SK-N-SH (cell line): ENCODE results near the gene WWOX. TPM values are rescaled to one million over a fixed set of nuclear protein-coding genes. Genes with fewer than 3 reads are reported as not detected.

Experiments used
- CTCF ChIA-PET: fragments of 300-600, 350-600 bp; formaldehyde crosslinking; extraction: SDS; loops from one replicate; lab custom pipeline; 2021; lab: Yijun Ruan, JAX
- POLR2A ChIA-PET: fragments of 350-600 bp; sonication (Branson Sonifier 250); formaldehyde crosslinking; extraction: SDS; loops from one replicate; lab custom pipeline; 2020; ENCODE audit warnings: antibody characterized with exemption, inconsistent platforms; lab: Yijun Ruan, JAX
- DNase-seq: peaks from one replicate; pipeline ENCODE4 v3.0.0; 2012
- H2AFZ ChIP-seq: fragments of 200-600 bp; sonication (generic); 2 replicates; pipeline ENCODE4 v1.8.1; 2016; ENCODE audit warnings: antibody characterized with exemption, mild to moderate bottlenecking, low read depth
- H3F3A ChIP-seq: fragments of 200-600 bp; sonication (generic); replicated peaks from 2 replicates; pipeline ENCODE3; 2016; ENCODE audit warnings: antibody characterized with exemption, mild to moderate bottlenecking; ENCODE audit not compliant: insufficient read depth
- H3K27ac ChIP-seq, 2 experiments: fragments of 200-500 bp in 1 of 2; fragments of 200-600 bp in 1 of 2; sonication (Bioruptor generic) in 1 of 2; sonication (generic), shearing (Covaris generic) in 1 of 2; 2 replicates each; pipeline versions ENCODE4 v1.5.1 to v1.6.1; 2014 to 2016; ENCODE audit warnings: low read depth in 2 of 2, inconsistent platforms in 1 of 2, low read length in 1 of 2, mild to moderate bottlenecking in 1 of 2, mixed read lengths in 1 of 2
- H3K27me3 ChIP-seq: fragments of 200-600 bp; sonication (generic), shearing (Covaris generic); 2 replicates; pipeline ENCODE4 v1.6.1; 2016; ENCODE audit warnings: mixed run types; ENCODE audit not compliant: insufficient read depth
- H3K36me3 ChIP-seq, 2 experiments: fragments of 200-500 bp in 1 of 2; fragments of 200-600 bp in 1 of 2; sonication (Bioruptor generic) in 1 of 2; sonication (generic) in 1 of 2; replicated peaks in 1 of 2; 2 replicates each; pipeline versions ENCODE3 to v1.5.1; 2014 to 2016; ENCODE audit warnings: low read length in 1 of 2, mild to moderate bottlenecking in 1 of 2; ENCODE audit not compliant: insufficient read depth in 2 of 2, control insufficient read depth in 1 of 2
- H3K4me1 ChIP-seq, 2 experiments: fragments of 200-500 bp in 1 of 2; fragments of 200-600 bp in 1 of 2; sonication (Bioruptor generic) in 1 of 2; sonication (generic), shearing (Covaris generic) in 1 of 2; 2 replicates each; pipeline versions ENCODE4 v1.5.1 to v1.6.1; 2014 to 2016; ENCODE audit warnings: low read depth in 1 of 2, low read length in 1 of 2, mixed run types in 1 of 2; ENCODE audit not compliant: insufficient read depth in 2 of 2, control insufficient read depth in 1 of 2
- H3K4me2 ChIP-seq: fragments of 200-600 bp; sonication (generic), shearing (Covaris generic); 2 replicates; pipeline ENCODE4 v1.6.1; 2017; ENCODE audit warnings: mixed run types
- H3K4me3 ChIP-seq, 2 experiments: fragments of 200-500 bp in 1 of 2; fragments of 200-600 bp in 1 of 2; sonication (Bioruptor generic) in 1 of 2; sonication (generic), shearing (Covaris generic) in 1 of 2; 2 replicates each; pipeline versions ENCODE4 v1.5.1 to v1.8.1; 2014 to 2016; ENCODE audit warnings: low read depth in 2 of 2, inconsistent platforms in 1 of 2, low read length in 1 of 2, mild to moderate bottlenecking in 1 of 2, mixed read lengths in 1 of 2, moderate library complexity in 1 of 2
- H3K79me2 ChIP-seq: fragments of 200-600 bp; sonication (generic); 2 replicates; pipeline ENCODE4 v1.8.1; 2017; ENCODE audit warnings: mild to moderate bottlenecking; ENCODE audit not compliant: insufficient read depth
- H3K9ac ChIP-seq: fragments of 200-600 bp; sonication (generic); 2 replicates; pipeline ENCODE4 v1.6.1; 2017; ENCODE audit warnings: mixed run types
- H3K9me2 ChIP-seq: fragments of 200-600 bp; sonication (generic); 2 replicates; pipeline ENCODE4 v1.6.1; 2017; ENCODE audit warnings: mixed run types
- H3K9me3 ChIP-seq: fragments of 200-600 bp; sonication (generic); 2 replicates; pipeline ENCODE4 v1.6.1; 2017; ENCODE audit warnings: mixed run types, mild to moderate bottlenecking, moderate library complexity
- H4K20me1 ChIP-seq: fragments of 200-600 bp; sonication (generic); 2 replicates; pipeline ENCODE4 v1.6.1; 2017; ENCODE audit warnings: mild to moderate bottlenecking, mixed run types; ENCODE audit not compliant: insufficient read depth
- CHD2 ChIP-seq: fragments of 150-350 bp; IDR thresholded peaks from 2 replicates; pipeline ENCODE4 v1.6.1; 2018; ENCODE audit warnings: low read length; ENCODE audit not compliant: partially characterized antibody
- EP300 ChIP-seq, 2 experiments: IDR thresholded peaks; 2 replicates each; pipeline versions ENCODE4 v1.4.0 to v1.6.1; 2012; ENCODE audit warnings: borderline replicate concordance in 1 of 2, low read depth in 1 of 2, low read length in 1 of 2
- FOXM1 ChIP-seq: IDR thresholded peaks from 2 replicates; pipeline ENCODE4 v1.4.0; 2012; ENCODE audit warnings: low read depth, mild to moderate bottlenecking
- GABPA ChIP-seq: IDR thresholded peaks from 2 replicates; pipeline ENCODE4 v1.4.0; 2012; ENCODE audit warnings: low read depth, mild to moderate bottlenecking
- GATA2 ChIP-seq: sonication (generic); formaldehyde crosslinking; IDR thresholded peaks from 2 replicates; pipeline ENCODE4 v1.5.0; 2020; ENCODE audit warnings: mild to moderate bottlenecking, missing genetic modification reagents
- JUND ChIP-seq: IDR thresholded peaks from 2 replicates; pipeline ENCODE4 v1.4.0; 2012
- MAX ChIP-seq: IDR thresholded peaks from 2 replicates; pipeline ENCODE4 v1.4.0; 2012; ENCODE audit warnings: low read depth
- MXI1 ChIP-seq: IDR thresholded peaks from 2 replicates; pipeline ENCODE4 v1.6.1; 2012; ENCODE audit warnings: mild to moderate bottlenecking, low read depth, low read length, improper control_type of control experiment
- NFIC ChIP-seq: IDR thresholded peaks from 2 replicates; pipeline ENCODE4 v1.4.0; 2012; ENCODE audit warnings: borderline replicate concordance
- NRF1 ChIP-seq: IDR thresholded peaks from 2 replicates; pipeline ENCODE4 v1.6.1; 2012; ENCODE audit warnings: low read depth, mild to moderate bottlenecking, low read length
- POLR2AphosphoS5 ChIP-seq: IDR thresholded peaks from 2 replicates; pipeline ENCODE4 v1.6.1; 2012; ENCODE audit warnings: low read depth, low read length
- RAD21 ChIP-seq: IDR thresholded peaks from 2 replicates; pipeline ENCODE4 v1.6.1; 2012; ENCODE audit warnings: mild to moderate bottlenecking, low read length
- RCOR1 ChIP-seq: fragments of 150-350 bp; IDR thresholded peaks from 2 replicates; pipeline ENCODE4 v1.6.1; 2017; ENCODE audit warnings: antibody characterized with exemption, low read length
- RXRA ChIP-seq: IDR thresholded peaks from 2 replicates; pipeline ENCODE4 v1.4.0; 2012; ENCODE audit warnings: low read depth, mild to moderate bottlenecking, borderline replicate concordance
- SIN3A ChIP-seq: IDR thresholded peaks from 2 replicates; pipeline ENCODE4 v1.6.1; 2012; ENCODE audit warnings: low read depth, mild to moderate bottlenecking, low read length, moderate library complexity, borderline replicate concordance
- TAF1 ChIP-seq: IDR thresholded peaks from 2 replicates; pipeline ENCODE4 v1.6.1; 2012; ENCODE audit warnings: low read depth, mild to moderate bottlenecking, low read length, moderate library complexity, borderline replicate concordance
- TCF12 ChIP-seq: IDR thresholded peaks from 2 replicates; pipeline ENCODE4 v1.4.0; 2012
- TEAD4 ChIP-seq: IDR thresholded peaks from 2 replicates; pipeline ENCODE4 v1.4.0; 2012; ENCODE audit warnings: mild to moderate bottlenecking, borderline replicate concordance; ENCODE audit not compliant: insufficient read depth
- ZBTB33 ChIP-seq: IDR thresholded peaks from 2 replicates; pipeline ENCODE4 v1.4.0; 2012; ENCODE audit warnings: low read depth, borderline replicate concordance
- WGBS: methylation state at CpG from one replicate; pipeline ENCODE4 v1.1.6; 2017; ENCODE audit warnings: low lambda C conversion rate; 5-methylcytosine and 5-hydroxymethylcytosine counted together
- polyA plus RNA-seq, 3 experiments: library from polyadenylated mRNA; depleted of rRNA; stranded (reverse); fragments of >200 nt; gene quantifications; 2 replicates each; pipeline ENCODE4 v1.2.3, GENCODE V29; 2012
- TF ChIP-seq, protein P1 (sequence below): fragments of 150-350 bp; IDR thresholded peaks from 2 replicates; pipeline ENCODE4 v1.6.1; 2016; ENCODE audit warnings: mild to moderate bottlenecking, low read depth, low read length
- TF ChIP-seq, protein P2 (sequence below): fragments of 200-600 bp; sonication (generic); IDR thresholded peaks from 2 replicates; pipeline ENCODE4 v1.6.1; 2017; ENCODE audit warnings: antibody characterized with exemption, mild to moderate bottlenecking, moderate library complexity

WWOX gene
- polyA plus RNA-seq, 1 of the 3 experiments (the other 2 are of a cell fraction) = 10.8 TPM

GRCh38 chr16:78500659-78501270 is 401.3 kb downstream of the WWOX start:
- POLR2A ChIA-PET = no interaction called here
- Histone ChIP-seq H3K27ac (no peak overlapping the region), H3K36me3 (no peaks in the 10 kb centered on the region), H3K9ac (no peak overlapping the region), H3K27me3 (no peaks in the 10 kb centered on the region), H3K4me1 (no peaks in the 10 kb centered on the region; a peak in 1 of 4 replicates), H2AFZ (no peak overlapping the region), H3K9me3 (no peaks in the 10 kb centered on the region), H4K20me1 (no peaks in the 10 kb centered on the region), H3F3A (no peaks in the 10 kb centered on the region), H3K4me2 (no peak overlapping the region), H3K79me2 (no peaks in the 10 kb centered on the region), H3K4me3 (no peak overlapping the region), H3K9me2 (no peaks in the 10 kb centered on the region)
- TF ChIP-seq RAD21 = no peak
- TF ChIP-seq JUND = no peak
- TF ChIP-seq NFIC = no peak
- no peak for TF ChIP-seq MXI1
- no peak for TF ChIP-seq POLR2AphosphoS5
- TF ChIP-seq, protein P1, sequence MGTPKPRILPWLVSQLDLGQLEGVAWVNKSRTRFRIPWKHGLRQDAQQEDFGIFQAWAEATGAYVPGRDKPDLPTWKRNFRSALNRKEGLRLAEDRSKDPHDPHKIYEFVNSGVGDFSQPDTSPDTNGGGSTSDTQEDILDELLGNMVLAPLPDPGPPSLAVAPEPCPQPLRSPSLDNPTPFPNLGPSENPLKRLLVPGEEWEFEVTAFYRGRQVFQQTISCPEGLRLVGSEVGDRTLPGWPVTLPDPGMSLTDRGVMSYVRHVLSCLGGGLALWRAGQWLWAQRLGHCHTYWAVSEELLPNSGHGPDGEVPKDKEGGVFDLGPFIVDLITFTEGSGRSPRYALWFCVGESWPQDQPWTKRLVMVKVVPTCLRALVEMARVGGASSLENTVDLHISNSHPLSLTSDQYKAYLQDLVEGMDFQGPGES = no peak
- TF ChIP-seq NRF1 = no peak
- TF ChIP-seq FOXM1 = no peak
- TF ChIP-seq, protein P2, sequence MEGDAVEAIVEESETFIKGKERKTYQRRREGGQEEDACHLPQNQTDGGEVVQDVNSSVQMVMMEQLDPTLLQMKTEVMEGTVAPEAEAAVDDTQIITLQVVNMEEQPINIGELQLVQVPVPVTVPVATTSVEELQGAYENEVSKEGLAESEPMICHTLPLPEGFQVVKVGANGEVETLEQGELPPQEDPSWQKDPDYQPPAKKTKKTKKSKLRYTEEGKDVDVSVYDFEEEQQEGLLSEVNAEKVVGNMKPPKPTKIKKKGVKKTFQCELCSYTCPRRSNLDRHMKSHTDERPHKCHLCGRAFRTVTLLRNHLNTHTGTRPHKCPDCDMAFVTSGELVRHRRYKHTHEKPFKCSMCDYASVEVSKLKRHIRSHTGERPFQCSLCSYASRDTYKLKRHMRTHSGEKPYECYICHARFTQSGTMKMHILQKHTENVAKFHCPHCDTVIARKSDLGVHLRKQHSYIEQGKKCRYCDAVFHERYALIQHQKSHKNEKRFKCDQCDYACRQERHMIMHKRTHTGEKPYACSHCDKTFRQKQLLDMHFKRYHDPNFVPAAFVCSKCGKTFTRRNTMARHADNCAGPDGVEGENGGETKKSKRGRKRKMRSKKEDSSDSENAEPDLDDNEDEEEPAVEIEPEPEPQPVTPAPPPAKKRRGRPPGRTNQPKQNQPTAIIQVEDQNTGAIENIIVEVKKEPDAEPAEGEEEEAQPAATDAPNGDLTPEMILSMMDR = no peak
- CTCF ChIA-PET = interaction anchor here (0.5 to 2.9 kb wide), 2 partner anchors 270 to 1102 kb away, joined by 3 to 11 read pairs; no protein-coding TSS in a partner anchor
- WGBS = 63% methylated on average over 8 of the region's 8 CpGs
- no peak for DNase-seq

- no peaks in the 10 kb centered on the region for H3K79me2 ChIP-seq
- H3F3A ChIP-seq = no peaks in the 10 kb centered on the region
- H3K9me3 ChIP-seq = no peaks in the 10 kb centered on the region
- H3K27ac ChIP-seq = no peak overlapping the region
- WGBS = 73% methylated on average over 8 of the region's 8 CpGs
- H3K9me2 ChIP-seq = no peaks in the 10 kb centered on the region
- H3K4me1 ChIP-seq = no peaks in the 10 kb centered on the region; a peak in 1 of 4 replicates
- ChIA-PET CTCF (interaction anchor here (5.5 kb wide), 1 partner anchor 270 kb away, joined by 37 read pairs; no protein-coding TSS in a partner anchor), POLR2A (no interaction called here)
- H4K20me1 ChIP-seq = no peaks in the 10 kb centered on the region
- no peak overlapping the region for H3K4me2 ChIP-seq
- no peaks in the 10 kb centered on the region for H3K36me3 ChIP-seq
- no peak for DNase-seq
- H3K27me3 ChIP-seq = no peaks in the 10 kb centered on the region
- H3K9ac ChIP-seq = no peak overlapping the region
- no peak overlapping the region for H3K4me3 ChIP-seq
- H2AFZ ChIP-seq = no peak overlapping the region
- no peak for TF ChIP-seq EP300 (IDR thresholded peaks at IDR 0.05; ENCODE audit: borderline replicate concordance in 1 of 2, low read depth in 1 of 2, low read length in 1 of 2)
- TF ChIP-seq SIN3A = no peak
- TF ChIP-seq TCF12 = no peak
- TF ChIP-seq RCOR1 = no peak
- TF ChIP-seq RXRA = no peak
- TF ChIP-seq GATA2 (CRISPR knock-in tag) = no peak
- TF ChIP-seq, protein P1 = no peak
- no peak for TF ChIP-seq TEAD4
- TF ChIP-seq TAF1 = no peak
- TF ChIP-seq NRF1 = no peak
- TF ChIP-seq CHD2 = no peak
- no peak for TF ChIP-seq MAX
- TF ChIP-seq GABPA = no peak
- no peak for TF ChIP-seq ZBTB33
Measured at GRCh38 chr16:78501744-78502143, 402.3 kb downstream of the WWOX start.
